Measurements from ENCODE around the gene OMA1. TPM values are rescaled to one million over a fixed set of nuclear protein-coding genes. Genes with fewer than 3 reads are reported as not detected.

Gene OMA1
- total RNA-seq, 5 donors from 2014 or later (not counting 1 experiment from before 2014, with no cell fraction given), result 31.3 to 50.4 (median 43.9) TPM

DNA sequence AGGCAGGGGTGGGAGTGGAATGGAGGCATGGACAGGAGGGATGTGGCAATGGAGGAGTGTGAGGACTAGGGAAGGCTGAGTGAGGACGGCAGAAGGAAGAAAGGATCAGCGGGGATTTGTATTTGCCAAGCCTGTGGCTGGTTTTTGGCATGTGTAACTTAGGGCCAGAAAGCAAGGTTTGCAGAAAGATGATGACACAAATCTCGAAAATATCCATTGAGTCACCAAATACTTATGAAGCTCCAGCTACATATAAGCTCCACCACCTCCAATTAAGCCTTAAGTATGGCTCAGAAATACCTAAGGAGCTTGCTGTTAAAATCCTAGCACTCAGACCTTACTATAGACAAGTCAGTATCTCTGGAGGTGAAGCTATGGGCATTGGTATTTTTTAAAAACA lies 90.1 kb downstream of the OMA1 start:
- no peaks in the 10 kb centered on the region for H3K36me3 ChIP-seq (ENCODE audit: control insufficient read depth in 2 of 2, extremely low read depth in 1 of 2, insufficient read depth in 1 of 2, low read length in 1 of 2)
- Mint-ChIP-seq H3K4me1 (no peaks in the 10 kb centered on the region), H3K27me3 (peaks cover 0 to 7% of the 10 kb centered on the region in 2 donors), H3K36me3 (peaks cover 9% of the 10 kb centered on the region), H3K4me3 (no peak overlapping the region), H3K27ac (no peak overlapping the region), H3K9me3 (no peaks in the 10 kb centered on the region)
- ChIA-PET CTCF (no interaction called here), POLR2A (no interaction called here)
- H3K27me3 ChIP-seq (replicated peaks in 1 of 2; ENCODE audit: control insufficient read depth in 2 of 2, extremely low read depth in 1 of 2, insufficient read depth in 2 of 2, low read length in 1 of 2), result no peaks in the 10 kb centered on the region
- no peaks in the 10 kb centered on the region for H3K4me1 ChIP-seq (ENCODE audit: control insufficient read depth in 1 of 2, extremely low read depth in 1 of 2, insufficient read depth in 2 of 2, low read length in 2 of 2)
- no peak overlapping the region for H3K27ac ChIP-seq (ENCODE audit: low read length)
- no peaks in the 10 kb centered on the region for H3K9me3 ChIP-seq
- no peak for ATAC-seq (replicated peaks in 1 of 4)
- H3K4me3 ChIP-seq (ENCODE audit: control insufficient read depth in 1 of 2, extremely low read depth in 1 of 2, low read length in 1 of 2), result no peak overlapping the region
- no peak for DNase-seq
- WGBS (ENCODE audit: insufficient coverage), result 70% methylated on average over 2 of the region's 3 CpGs

DNA sequence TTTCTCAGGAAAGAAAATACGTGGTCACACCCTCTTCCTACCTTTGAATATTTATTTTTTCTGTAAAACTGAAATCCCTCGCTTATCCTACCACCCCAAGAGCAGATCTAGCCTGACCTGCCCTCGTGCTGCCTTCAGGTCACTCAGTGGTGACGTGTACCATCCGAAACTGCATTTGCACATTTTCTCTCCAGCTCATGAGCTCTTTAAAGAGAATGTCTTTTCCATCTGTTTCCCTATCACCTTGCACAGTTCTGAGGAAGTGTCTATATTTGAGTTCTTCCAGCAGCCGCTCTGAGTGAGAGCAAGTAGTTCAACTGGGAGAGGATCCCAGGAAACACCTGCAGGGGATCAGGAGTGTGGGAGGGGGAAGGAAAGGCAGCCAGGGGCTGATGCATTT lies 91.7 kb downstream of the OMA1 start:
- Histone ChIP-seq H3K4me3 (ENCODE audit: control insufficient read depth in 1 of 2, extremely low read depth in 1 of 2, low read length in 1 of 2) (no peak overlapping the region), H3K4me1 (ENCODE audit: control insufficient read depth in 1 of 2, extremely low read depth in 1 of 2, insufficient read depth in 2 of 2, low read length in 2 of 2) (no peaks in the 10 kb centered on the region), H3K36me3 (ENCODE audit: control insufficient read depth in 2 of 2, extremely low read depth in 1 of 2, insufficient read depth in 1 of 2, low read length in 1 of 2) (no peaks in the 10 kb centered on the region), H3K9me3 (no peaks in the 10 kb centered on the region), H3K27me3 (replicated peaks in 1 of 2; ENCODE audit: control insufficient read depth in 2 of 2, extremely low read depth in 1 of 2, insufficient read depth in 2 of 2, low read length in 1 of 2) (no peaks in the 10 kb centered on the region), H3K27ac (ENCODE audit: low read length) (no peak overlapping the region)
- H3K4me3 Mint-ChIP-seq, result no peak overlapping the region
- 87% methylated on average over 3 of the region's 6 CpGs for WGBS (ENCODE audit: insufficient coverage)
- ChIA-PET POLR2A (no interaction called here), CTCF (no interaction called here)
- no peaks in the 10 kb centered on the region for H3K4me1 Mint-ChIP-seq
- H3K27ac Mint-ChIP-seq, result peak overlapping the region in 1 of 2 donors; percentile 40
- DNase-seq, result no peak
- H3K9me3 Mint-ChIP-seq, result no peaks in the 10 kb centered on the region
- ATAC-seq (replicated peaks in 1 of 4), result no peak
- H3K27me3 Mint-ChIP-seq, result peaks cover 0 to 7% of the 10 kb centered on the region in 2 donors
- H3K36me3 Mint-ChIP-seq, result peaks cover 6% of the 10 kb centered on the region

DNA sequence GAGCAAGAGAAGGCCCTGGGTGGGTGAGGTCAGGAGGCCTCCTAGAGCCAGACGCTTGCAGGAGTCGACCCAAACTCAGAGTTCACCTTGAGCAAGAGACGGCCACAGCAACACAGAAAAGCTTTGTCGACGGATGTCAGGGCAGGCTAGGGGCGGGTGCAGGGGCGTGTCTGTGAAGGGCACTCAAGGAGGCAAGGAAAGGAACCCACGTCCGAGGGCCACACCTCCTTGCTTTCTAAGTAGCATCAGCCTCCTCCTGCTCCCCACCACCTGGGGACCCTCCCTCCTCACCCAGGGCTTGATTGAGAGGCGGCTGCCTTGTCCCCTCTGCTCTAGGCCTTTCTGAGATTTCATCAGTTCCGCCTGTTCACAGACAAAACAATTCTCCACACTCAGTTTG lies 92.1 kb downstream of the OMA1 start:
- Histone ChIP-seq H3K27me3 (replicated peaks in 1 of 2; ENCODE audit: control insufficient read depth in 2 of 2, extremely low read depth in 1 of 2, insufficient read depth in 2 of 2, low read length in 1 of 2) (no peaks in the 10 kb centered on the region), H3K27ac (ENCODE audit: low read length) (no peak overlapping the region), H3K4me1 (ENCODE audit: control insufficient read depth in 1 of 2, extremely low read depth in 1 of 2, insufficient read depth in 2 of 2, low read length in 2 of 2) (no peaks in the 10 kb centered on the region), H3K36me3 (ENCODE audit: control insufficient read depth in 2 of 2, extremely low read depth in 1 of 2, insufficient read depth in 1 of 2, low read length in 1 of 2) (no peaks in the 10 kb centered on the region), H3K4me3 (ENCODE audit: control insufficient read depth in 1 of 2, extremely low read depth in 1 of 2, low read length in 1 of 2) (no peak overlapping the region), H3K9me3 (no peaks in the 10 kb centered on the region)
- no peak for DNase-seq
- Mint-ChIP-seq H3K4me1 (no peaks in the 10 kb centered on the region), H3K9me3 (no peaks in the 10 kb centered on the region), H3K36me3 (peaks cover 5% of the 10 kb centered on the region), H3K27me3 (peaks cover 0 to 7% of the 10 kb centered on the region in 2 donors), H3K27ac (no peak overlapping the region), H3K4me3 (no peak overlapping the region)
- 83% methylated on average over 11 of the region's 11 CpGs for WGBS (ENCODE audit: insufficient coverage)
- ChIA-PET POLR2A (no interaction called here), CTCF (no interaction called here)
- no peak for ATAC-seq (replicated peaks in 1 of 4)

DNA sequence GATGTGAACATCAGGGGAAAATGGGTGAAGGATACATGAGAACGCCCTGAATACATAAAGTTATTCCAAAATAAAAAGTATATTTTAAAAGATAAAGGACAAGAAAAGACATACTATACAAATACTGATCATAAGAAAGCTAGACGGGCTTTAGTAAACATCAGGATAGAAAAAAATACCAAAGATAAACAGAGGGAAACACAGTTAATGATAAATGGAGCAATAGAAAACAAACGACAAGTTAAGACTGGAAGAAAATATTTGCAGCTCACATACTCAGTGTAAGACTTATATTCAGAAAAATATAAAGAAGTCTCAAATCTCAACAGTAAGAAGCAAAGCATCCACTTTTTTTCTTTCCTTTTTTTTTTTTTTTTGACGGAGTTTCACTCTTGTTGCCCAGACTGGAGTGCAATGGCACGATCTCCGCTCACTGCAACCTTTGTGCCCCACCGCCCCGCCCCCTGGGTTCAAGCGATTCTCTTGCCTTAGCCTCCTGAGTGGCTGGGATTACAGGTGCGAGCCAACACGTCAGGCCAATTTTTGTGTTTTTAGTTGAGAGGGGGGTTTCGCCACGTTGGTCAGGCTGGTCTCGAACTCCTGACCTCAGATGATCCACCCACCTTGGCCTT lies 94.8 kb downstream of the OMA1 start:
- ChIA-PET POLR2A (interaction anchor here in 1 of 2 donors (0.6 kb wide), 1 partner anchor 1556 kb away, joined by 3 read pairs; no protein-coding TSS in a partner anchor), CTCF (interaction anchor here in 1 of 2 donors (0.6 kb wide), 1 partner anchor 1306 kb away, joined by 3 read pairs; no protein-coding TSS in a partner anchor)
- WGBS (ENCODE audit: insufficient coverage), result 100% methylated on average over 5 of the region's 14 CpGs
- ATAC-seq (replicated peaks in 1 of 4), result no peak
- Mint-ChIP-seq H3K36me3 (peaks cover 11% of the 10 kb centered on the region), H3K4me1 (no peaks in the 10 kb centered on the region), H3K27me3 (peaks cover 3 to 17% of the 10 kb centered on the region in 2 donors), H3K9me3 (no peaks in the 10 kb centered on the region), H3K4me3 (no peak overlapping the region), H3K27ac (no peak overlapping the region)
- Histone ChIP-seq H3K27ac (ENCODE audit: low read length) (no peak overlapping the region), H3K27me3 (replicated peaks in 1 of 2; ENCODE audit: control insufficient read depth in 2 of 2, extremely low read depth in 1 of 2, insufficient read depth in 2 of 2, low read length in 1 of 2) (no peaks in the 10 kb centered on the region), H3K36me3 (ENCODE audit: control insufficient read depth in 2 of 2, extremely low read depth in 1 of 2, insufficient read depth in 1 of 2, low read length in 1 of 2) (no peaks in the 10 kb centered on the region), H3K4me1 (ENCODE audit: control insufficient read depth in 1 of 2, extremely low read depth in 1 of 2, insufficient read depth in 2 of 2, low read length in 2 of 2) (no peaks in the 10 kb centered on the region), H3K9me3 (no peaks in the 10 kb centered on the region), H3K4me3 (ENCODE audit: control insufficient read depth in 1 of 2, extremely low read depth in 1 of 2, low read length in 1 of 2) (no peak overlapping the region)
- DNase-seq, result no peak

DNA sequence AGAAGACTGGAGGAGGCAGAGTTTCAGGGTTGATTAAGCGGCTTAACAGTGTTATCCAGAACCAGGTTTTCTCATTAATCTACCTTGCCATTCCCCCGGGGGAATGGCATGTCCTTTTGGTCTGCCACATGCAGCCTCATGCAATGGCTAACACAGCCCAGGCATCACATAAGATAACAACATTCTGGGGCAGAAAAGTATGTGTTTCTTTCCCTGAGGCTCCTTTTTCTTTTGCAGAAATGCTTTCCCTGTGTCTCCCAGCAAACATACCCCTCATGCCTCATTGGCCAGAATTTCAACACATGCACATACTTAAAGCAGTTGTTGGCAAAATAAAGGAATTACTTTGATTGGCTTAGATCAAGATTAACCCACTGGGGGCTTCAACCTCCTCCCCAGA lies 98.6 kb downstream of the OMA1 start:
- CTCF ChIA-PET, result no interaction called here
- Mint-ChIP-seq H3K27ac (no peak overlapping the region), H3K4me3 (no peak overlapping the region), H3K9me3 (no peaks in the 10 kb centered on the region), H3K27me3 (peaks cover 3 to 10% of the 10 kb centered on the region in 2 donors), H3K4me1 (no peaks in the 10 kb centered on the region), H3K36me3 (peaks cover 10% of the 10 kb centered on the region)
- H3K4me1 ChIP-seq (ENCODE audit: control insufficient read depth in 1 of 2, extremely low read depth in 1 of 2, insufficient read depth in 2 of 2, low read length in 2 of 2), result no peaks in the 10 kb centered on the region
- no peaks in the 10 kb centered on the region for H3K9me3 ChIP-seq
- DNase-seq, result no peak
- H3K27me3 ChIP-seq (replicated peaks in 1 of 2; ENCODE audit: control insufficient read depth in 2 of 2, extremely low read depth in 1 of 2, insufficient read depth in 2 of 2, low read length in 1 of 2), result no peaks in the 10 kb centered on the region
- 86% methylated on average over 1 of the region's 2 CpGs for WGBS (ENCODE audit: insufficient coverage)
- H3K36me3 ChIP-seq (ENCODE audit: control insufficient read depth in 2 of 2, extremely low read depth in 1 of 2, insufficient read depth in 1 of 2, low read length in 1 of 2), result no peaks in the 10 kb centered on the region
- ATAC-seq (replicated peaks in 1 of 4), result no peak
- POLR2A ChIA-PET, result no interaction called here
- H3K4me3 ChIP-seq (ENCODE audit: control insufficient read depth in 1 of 2, extremely low read depth in 1 of 2, low read length in 1 of 2), result no peak overlapping the region
- H3K27ac ChIP-seq (ENCODE audit: low read length), result no peak overlapping the region

DNA sequence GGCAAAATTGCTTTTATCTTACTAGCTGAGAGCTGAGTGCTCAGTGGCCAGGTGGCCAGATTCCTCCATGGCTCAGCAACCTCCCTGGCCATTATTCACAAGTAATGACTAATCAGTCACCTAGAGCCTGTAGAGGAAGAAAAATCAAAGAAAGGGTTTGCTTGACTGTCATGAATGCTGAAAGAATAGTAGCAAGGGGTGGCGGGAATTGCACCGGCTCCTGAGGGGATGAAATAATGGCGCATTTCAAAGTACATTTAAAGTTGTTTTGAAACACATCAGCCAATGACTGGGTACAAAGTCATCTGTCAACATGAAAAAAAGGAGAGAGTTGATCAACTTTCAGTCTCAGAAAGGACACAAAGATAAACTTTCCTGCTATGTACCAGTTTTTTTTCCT lies 99.5 kb downstream of the OMA1 start:
- POLR2A ChIA-PET, result no interaction called here
- Histone ChIP-seq H3K4me1 (ENCODE audit: control insufficient read depth in 1 of 2, extremely low read depth in 1 of 2, insufficient read depth in 2 of 2, low read length in 2 of 2) (no peaks in the 10 kb centered on the region), H3K4me3 (ENCODE audit: control insufficient read depth in 1 of 2, extremely low read depth in 1 of 2, low read length in 1 of 2) (no peak overlapping the region), H3K36me3 (ENCODE audit: control insufficient read depth in 2 of 2, extremely low read depth in 1 of 2, insufficient read depth in 1 of 2, low read length in 1 of 2) (no peaks in the 10 kb centered on the region), H3K9me3 (no peaks in the 10 kb centered on the region), H3K27me3 (replicated peaks in 1 of 2; ENCODE audit: control insufficient read depth in 2 of 2, extremely low read depth in 1 of 2, insufficient read depth in 2 of 2, low read length in 1 of 2) (no peaks in the 10 kb centered on the region), H3K27ac (ENCODE audit: low read length) (no peak overlapping the region)
- DNase-seq (no peak), ATAC-seq (replicated peaks in 1 of 4) (no peak)
- no peaks in the 10 kb centered on the region for H3K4me1 Mint-ChIP-seq
- no peak overlapping the region for H3K27ac Mint-ChIP-seq
- CTCF ChIA-PET, result no interaction called here
- no peak overlapping the region for H3K4me3 Mint-ChIP-seq
- no peaks in the 10 kb centered on the region for H3K9me3 Mint-ChIP-seq
- H3K36me3 Mint-ChIP-seq, result peaks cover 10% of the 10 kb centered on the region
- peaks cover 3 to 10% of the 10 kb centered on the region in 2 donors for H3K27me3 Mint-ChIP-seq
- WGBS (ENCODE audit: insufficient coverage), result 100% methylated on average over 3 of the region's 3 CpGs

DNA sequence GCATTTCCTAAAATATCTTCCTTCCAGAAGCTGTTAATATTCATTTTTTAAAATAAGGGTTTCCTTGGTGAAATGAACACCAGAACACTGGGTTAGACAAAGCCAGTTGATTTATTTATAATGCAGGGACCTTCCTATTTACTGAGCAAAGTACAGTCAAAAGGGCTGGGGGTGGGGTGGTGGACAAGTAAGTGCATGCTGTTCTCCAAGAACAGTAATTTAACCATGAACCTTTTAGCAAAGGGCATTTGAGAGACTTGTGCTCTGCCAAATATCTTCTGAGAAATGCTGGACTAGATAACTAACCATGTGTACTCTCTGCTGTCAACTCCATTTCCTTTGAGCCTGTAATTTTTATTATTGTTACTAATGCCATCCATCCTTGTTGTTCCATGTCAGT lies 100.2 kb downstream of the OMA1 start:
- Histone ChIP-seq H3K36me3 (ENCODE audit: control insufficient read depth in 2 of 2, extremely low read depth in 1 of 2, insufficient read depth in 1 of 2, low read length in 1 of 2) (no peaks in the 10 kb centered on the region), H3K27me3 (replicated peaks in 1 of 2; ENCODE audit: control insufficient read depth in 2 of 2, extremely low read depth in 1 of 2, insufficient read depth in 2 of 2, low read length in 1 of 2) (no peaks in the 10 kb centered on the region), H3K9me3 (no peaks in the 10 kb centered on the region), H3K4me3 (ENCODE audit: control insufficient read depth in 1 of 2, extremely low read depth in 1 of 2, low read length in 1 of 2) (no peak overlapping the region), H3K4me1 (ENCODE audit: control insufficient read depth in 1 of 2, extremely low read depth in 1 of 2, insufficient read depth in 2 of 2, low read length in 2 of 2) (no peaks in the 10 kb centered on the region), H3K27ac (ENCODE audit: low read length) (no peak overlapping the region)
- Mint-ChIP-seq H3K4me3 (no peak overlapping the region), H3K9me3 (no peaks in the 10 kb centered on the region), H3K36me3 (peaks cover 14% of the 10 kb centered on the region), H3K27me3 (peaks cover 3 to 10% of the 10 kb centered on the region in 2 donors), H3K4me1 (no peaks in the 10 kb centered on the region), H3K27ac (no peak overlapping the region)
- no peak for DNase-seq
- POLR2A ChIA-PET, result no interaction called here
- CTCF ChIA-PET, result no interaction called here
- ATAC-seq (replicated peaks in 1 of 4), result no peak

Measured in T-cell (primary cell).